Adrenal gland (tissue), 12 donors: ENCODE results near the gene RGS3. TPM values are rescaled to one million over a fixed set of nuclear protein-coding genes. Genes with fewer than 3 reads are reported as not detected.

Source experiments
- DNase-seq, 7 donors: peaks; one replicate each; pipeline ENCODE4 v3.0.0-alpha.2; 2019 to 2020
- H3K27ac ChIP-seq, 5 donors: fragments of 200-600 bp; sonication (generic) in 4 of 5; 1 replicate in 3 of 5; 2 replicates in 2 of 5; pipeline versions ENCODE4 v1.5.1 to v1.8.0; 2016 to 2020; ENCODE audit warnings: mild to moderate bottlenecking in 1 of 5
- H3K27me3 ChIP-seq: fragments of 200-600 bp; 2 replicates; pipeline ENCODE4 v1.8.0; 2021
- H3K36me3 ChIP-seq, 2 donors: fragments of 200-600 bp; replicated peaks in 1 of 2; 1 replicate in 1 of 2; 2 replicates in 1 of 2; pipeline versions ENCODE4 v1.5.1 to v1.8.0; 2018 to 2022
- H3K4me1 ChIP-seq, 2 donors: fragments of 200-600 bp; replicated peaks in 1 of 2; 1 replicate in 1 of 2; 2 replicates in 1 of 2; pipeline versions ENCODE4 v1.5.1 to v1.8.0; 2018 to 2021
- H3K4me3 ChIP-seq, 4 donors: fragments of 200-600 bp; sonication (generic) in 3 of 4; one replicate each; pipeline ENCODE4 v1.5.1; 2016 to 2018
- H3K9me3 ChIP-seq, 3 donors: fragments of 200-600 bp; sonication (generic) in 1 of 3; replicated peaks in 1 of 3; 1 replicate in 2 of 3; 2 replicates in 1 of 3; pipeline versions ENCODE4 v1.5.1 to v1.8.0; 2016 to 2021
- CTCF ChIP-seq, 6 experiments: fragments of 450-650 bp in 4 of 6; fragments of 200-600 bp in 2 of 6; sonication (generic) in 1 of 6; IDR thresholded peaks; 1 replicate in 5 of 6; 2 replicates in 1 of 6; pipeline versions ENCODE4 v1.5.1 to v1.8.0; 2016 to 2021; ENCODE audit warnings: antibody characterized with exemption in 6 of 6, mild to moderate bottlenecking in 2 of 6, moderate library complexity in 1 of 6
- POLR2A ChIP-seq, 2 donors: fragments of 450-650 bp; IDR thresholded peaks; one replicate each; pipeline ENCODE4 v1.6.1; 2017; ENCODE audit warnings: antibody characterized with exemption in 2 of 2, mild to moderate bottlenecking in 2 of 2, moderate library complexity in 1 of 2
- WGBS, 4 donors: extraction: QIAGEN DNeasy Blood & Tissue Kit in 2 of 4; methylation state at CpG; one replicate each; pipeline versions ENCODE4 v1.1.5 to v1.1.7; 2013 to 2017; 5-methylcytosine and 5-hydroxymethylcytosine counted together
- intact Hi-C, 2 donors: fragments of 100-400 bp; cut with DNase I; formaldehyde crosslinking; loops; one replicate each; pipeline versions ENCODE4 v1.14.1 to v1.15.0; 2022 to 2023
- polyA plus RNA-seq, 3 donors: library from polyadenylated mRNA; stranded (reverse); fragments of 200-250 nt in 2 of 3; fragments of 350-450 nt in 1 of 3; fragmentation: Illumina TruSeq in 1 of 3; extraction: RNeasy Lipid Tissue Mini Kit (QIAGEN cat#74804) in 1 of 3; gene quantifications; one replicate each; pipeline ENCODE4 v1.2.3, GENCODE V29; 2013 to 2014
- total RNA-seq, 9 donors: library from RNA; depleted of rRNA in 4 of 9; stranded (reverse); fragments of >200 nt in 4 of 9; fragments of 120-200 nt in 1 of 9; fragmentation: NEBNext Ultra II Directional in 1 of 9; extraction: Animal tissue kit (Norgen Biotek cat#: 25700) in 1 of 9; gene quantifications; one replicate each; pipeline versions ENCODE4 v1.1.0 to v1.2.4, GENCODE V29; 2013 to 2023
- donor health status: healthy with polysubstance abuse.
- donor health status: Bipolar disorder and iron deficiency.
- donor health status: DM: yes; HTN: yes; CAD: no.
- donor health status: DM: no; HTN: no; CAD: no.
- donor health status: DM: no; HTN: no; CAD: no.
- donor health status: DM: yes; HTN: yes; CAD: no.

Gene RGS3
- total and polyA plus RNA-seq, 12 donors: 34.5 to 126 (median 65.6) TPM

- peak in 3 of 7 donors; percentile 39 to 86 (median 63) for DNase-seq
- H3K36me3 ChIP-seq: no peaks in the 10 kb centered on the region
- H3K4me1 ChIP-seq: peaks cover 15 to 27% of the 10 kb centered on the region in 2 donors
- no peaks in the 10 kb centered on the region for H3K9me3 ChIP-seq
- 36 to 57% (median 52%) methylated on average over 10 to 11 of the region's 11 CpGs for WGBS, 4 donors
- H3K4me3 ChIP-seq: no peak overlapping the region
- no peaks in the 10 kb centered on the region for H3K27me3 ChIP-seq
- TF ChIP-seq POLR2A (IDR thresholded peaks at IDR 0.05): no peak
- no peak for TF ChIP-seq CTCF (IDR thresholded peaks at IDR 0.05)
- intact Hi-C loops: no loop called here
- peak overlapping the region in 1 of 5 donors; percentile 13 for H3K27ac ChIP-seq
Observed at GRCh38 chr9:113492343-113493202, 29.0 kb downstream of the RGS3 start.

- peaks cover 14 to 23% of the 10 kb centered on the region in 2 donors for H3K4me1 ChIP-seq
- TF ChIP-seq CTCF (IDR thresholded peaks at IDR 0.05) (no peak), POLR2A (IDR thresholded peaks at IDR 0.05) (no peak)
- no peak for DNase-seq
- H3K27ac ChIP-seq: peak overlapping the region in 1 of 5 donors; percentile 13
- no peak overlapping the region for H3K4me3 ChIP-seq
- intact Hi-C loops: no loop called here
- no peaks in the 10 kb centered on the region for H3K36me3 ChIP-seq
- H3K9me3 ChIP-seq: no peaks in the 10 kb centered on the region
- H3K27me3 ChIP-seq: no peaks in the 10 kb centered on the region
Observed at GRCh38 chr9:113493203-113493520, 29.6 kb downstream of the RGS3 start.

- intact Hi-C loops: no loop called here
- no peak overlapping the region for H3K4me3 ChIP-seq
- H3K27ac ChIP-seq: no peak overlapping the region
- no peaks in the 10 kb centered on the region for H3K27me3 ChIP-seq
- no peak for TF ChIP-seq POLR2A (IDR thresholded peaks at IDR 0.05)
- H3K9me3 ChIP-seq: no peaks in the 10 kb centered on the region
- WGBS, 4 donors: 85 to 97% (median 93%) methylated on average over 2 to 3 of the region's 3 CpGs
- H3K36me3 ChIP-seq: no peaks in the 10 kb centered on the region
- DNase-seq: no peak
- H3K4me1 ChIP-seq: peaks cover 5 to 18% of the 10 kb centered on the region in 2 donors
Observed at GRCh38 chr9:113495526-113495925, 32.0 kb downstream of the RGS3 start.

- peaks cover 5 to 15% of the 10 kb centered on the region in 2 donors for H3K4me1 ChIP-seq
- no peaks in the 10 kb centered on the region for H3K9me3 ChIP-seq
- intact Hi-C loops: no loop called here
- H3K4me3 ChIP-seq: no peak overlapping the region
- no peaks in the 10 kb centered on the region for H3K27me3 ChIP-seq
- no peak for DNase-seq
- 94 to 99% (median 97%) methylated on average over 7 to 9 of the region's 9 CpGs for WGBS, 4 donors
- H3K27ac ChIP-seq: no peak overlapping the region
- TF ChIP-seq CTCF (IDR thresholded peaks at IDR 0.05): no peak
- TF ChIP-seq POLR2A (IDR thresholded peaks at IDR 0.05): no peak
- H3K36me3 ChIP-seq: no peaks in the 10 kb centered on the region
Observed at GRCh38 chr9:113497051-113497450, 33.5 kb downstream of the RGS3 start.
